ENCODE data around the gene RSAD1. TPM values are rescaled to one million over a fixed set of nuclear protein-coding genes. Genes with fewer than 3 reads are reported as not detected.

RSAD1 gene
- total and polyA plus RNA-seq, 10 of the 15 experiments (the other 5 are each of a cell fraction or from before 2014, with no cell fraction given), result 2.5 to 28.1 (median 22.6) TPM

DNA sequence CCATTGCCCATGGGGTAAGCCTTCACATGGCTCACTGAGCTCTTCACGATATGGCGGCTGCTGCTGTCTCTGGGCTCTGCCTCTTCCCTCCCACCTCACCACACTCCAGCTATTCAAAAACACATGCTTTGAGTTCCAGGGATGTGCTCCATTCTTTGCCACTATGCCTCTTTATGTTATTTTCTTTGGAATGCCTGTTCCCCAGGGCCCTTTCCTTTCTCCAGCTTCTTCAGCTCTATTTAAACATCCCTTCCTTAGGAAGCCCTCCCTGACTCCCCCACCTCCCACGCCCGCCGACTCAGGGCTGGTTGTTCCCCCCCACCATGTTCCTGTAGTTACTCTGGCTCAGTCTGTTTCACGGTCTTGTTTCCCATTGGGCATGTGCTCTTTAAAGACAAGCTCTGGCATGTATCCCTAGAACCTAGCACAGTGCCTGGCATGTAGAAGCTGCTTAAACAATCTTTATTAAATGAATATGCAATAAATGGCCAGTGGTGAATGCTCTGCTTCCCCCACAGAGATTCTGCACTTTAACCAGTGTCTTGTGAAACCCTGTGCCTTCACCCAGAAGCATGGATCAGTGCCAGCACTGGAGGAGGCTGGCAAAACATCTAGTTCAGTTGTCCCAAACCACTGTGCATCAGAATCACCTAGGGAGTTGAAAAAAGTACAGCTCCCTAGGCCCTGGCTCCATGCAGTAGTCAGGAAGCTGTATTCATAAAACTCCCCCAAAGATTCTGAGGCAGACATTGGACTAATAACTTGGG, 36.5 kb downstream of the RSAD1 start (continued):
- TF ChIP-seq ZNF592 (IDR thresholded peaks at IDR 0.05), result no peak
- TF ChIP-seq ATF7 (IDR thresholded peaks at IDR 0.05; ENCODE audit: low read depth), result no peak
- TF ChIP-seq, protein P1, sequence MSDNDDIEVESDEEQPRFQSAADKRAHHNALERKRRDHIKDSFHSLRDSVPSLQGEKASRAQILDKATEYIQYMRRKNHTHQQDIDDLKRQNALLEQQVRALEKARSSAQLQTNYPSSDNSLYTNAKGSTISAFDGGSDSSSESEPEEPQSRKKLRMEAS (IDR thresholded peaks at IDR 0.05; ENCODE audit: low read depth, low read length), result no peak
- TF ChIP-seq MYC (IDR thresholded peaks at IDR 0.05; ENCODE audit: insufficient read depth, insufficient read length, insufficient replicate concordance, low read length, severe bottlenecking), result no peak
- no peak for TF ChIP-seq FOS (IDR thresholded peaks at IDR 0.05; ENCODE audit: borderline replicate concordance, extremely low read depth, insufficient read length)

DNA sequence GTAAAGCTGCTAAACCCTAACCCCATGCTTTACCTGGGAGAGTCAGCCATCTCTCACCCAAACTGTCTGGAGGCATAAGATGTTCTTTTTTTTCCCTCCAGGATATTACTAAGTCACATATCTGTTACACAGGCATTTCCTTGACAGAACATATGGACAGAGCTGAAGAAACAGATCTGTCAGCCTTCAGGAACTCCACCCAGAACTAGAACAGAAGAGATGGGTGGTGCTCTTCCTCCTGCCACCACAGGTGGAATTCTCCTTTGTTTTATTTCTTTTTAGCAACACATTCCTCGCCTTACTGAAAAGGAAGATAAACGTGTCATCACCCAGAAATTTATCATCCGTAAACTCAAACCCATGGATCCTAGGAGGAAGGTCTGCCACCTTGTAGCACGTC, 38.4 kb downstream of the RSAD1 start:
- CTCF ChIA-PET, result no interaction called here
- Histone ChIP-seq H3K4me1 (ENCODE audit: control insufficient read depth, insufficient read depth, low read length) (no peaks in the 10 kb centered on the region), H4K20me1 (ENCODE audit: control insufficient read depth, insufficient read depth) (no peaks in the 10 kb centered on the region), H3K4me3 (no peak overlapping the region), H3K36me3 (ENCODE audit: control insufficient read depth in 2 of 2, insufficient read depth in 2 of 2, low read length in 1 of 2) (no peaks in the 10 kb centered on the region), H3K79me2 (ENCODE audit: control insufficient read depth, insufficient read depth, low read length) (no peaks in the 10 kb centered on the region), H3K9me3 (replicated peaks; ENCODE audit: control insufficient read depth, insufficient read depth, low read length) (no peaks in the 10 kb centered on the region), H3K27me3 (replicated peaks in 1 of 2; ENCODE audit: control insufficient read depth in 2 of 2, insufficient read depth in 2 of 2, low read length in 1 of 2) (no peaks in the 10 kb centered on the region), H3K9ac (ENCODE audit: control insufficient read depth, insufficient read depth, low read length) (no peak overlapping the region), H3K27ac (ENCODE audit: control insufficient read depth, insufficient read depth) (no peak overlapping the region), H3K4me2 (ENCODE audit: control insufficient read depth, insufficient read depth) (no peak overlapping the region), H2AFZ (ENCODE audit: control insufficient read depth, low read depth, low read length) (no peak overlapping the region)
- BruUV-seq (replicated peaks), result no TSS peak
- intact Hi-C loops (cut with micrococcal nuclease; ENCODE audit: unreplicated experiment), result no loop called here
- FAIRE-seq, result no peak
- RAD21 ChIA-PET (ENCODE audit: unreplicated experiment), result no interaction called here
- in situ Hi-C loops (cut with MboI), result no loop called here
- DNase-seq (ENCODE audit: low read depth, low spot score), result no peak
- 65% methylated on average over 4 of the region's 4 CpGs for WGBS (ENCODE audit: insufficient coverage, insufficient replicate concordance, low lambda C conversion rate, missing lambda C conversion rate)
- no peak for ATAC-seq
- SMC1A ChIA-PET (ENCODE audit: uncharacterized antibody, unreplicated experiment), result no interaction called here
- POLR2A ChIA-PET, result no interaction called here
- no peak for TF ChIP-seq WRNIP1 (IDR thresholded peaks at IDR 0.05; ENCODE audit: borderline replicate concordance, low read depth, low read length)
- no peak for TF ChIP-seq NBN (IDR thresholded peaks at IDR 0.05)
- no peak for TF ChIP-seq SRF (IDR thresholded peaks at IDR 0.05; ENCODE audit: low read depth in 2 of 2, low read length in 2 of 2)
- no peak for TF ChIP-seq NFYB (IDR thresholded peaks at IDR 0.05; ENCODE audit: insufficient read depth, low read depth, low read length)
- TF ChIP-seq, protein P2, sequence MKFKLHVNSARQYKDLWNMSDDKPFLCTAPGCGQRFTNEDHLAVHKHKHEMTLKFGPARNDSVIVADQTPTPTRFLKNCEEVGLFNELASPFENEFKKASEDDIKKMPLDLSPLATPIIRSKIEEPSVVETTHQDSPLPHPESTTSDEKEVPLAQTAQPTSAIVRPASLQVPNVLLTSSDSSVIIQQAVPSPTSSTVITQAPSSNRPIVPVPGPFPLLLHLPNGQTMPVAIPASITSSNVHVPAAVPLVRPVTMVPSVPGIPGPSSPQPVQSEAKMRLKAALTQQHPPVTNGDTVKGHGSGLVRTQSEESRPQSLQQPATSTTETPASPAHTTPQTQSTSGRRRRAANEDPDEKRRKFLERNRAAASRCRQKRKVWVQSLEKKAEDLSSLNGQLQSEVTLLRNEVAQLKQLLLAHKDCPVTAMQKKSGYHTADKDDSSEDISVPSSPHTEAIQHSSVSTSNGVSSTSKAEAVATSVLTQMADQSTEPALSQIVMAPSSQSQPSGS (IDR thresholded peaks at IDR 0.05; ENCODE audit: low read length), result no peak
- TF ChIP-seq SIN3A (IDR thresholded peaks at IDR 0.05; ENCODE audit: low read depth, low read length), result no peak
- TF ChIP-seq, protein P3, sequence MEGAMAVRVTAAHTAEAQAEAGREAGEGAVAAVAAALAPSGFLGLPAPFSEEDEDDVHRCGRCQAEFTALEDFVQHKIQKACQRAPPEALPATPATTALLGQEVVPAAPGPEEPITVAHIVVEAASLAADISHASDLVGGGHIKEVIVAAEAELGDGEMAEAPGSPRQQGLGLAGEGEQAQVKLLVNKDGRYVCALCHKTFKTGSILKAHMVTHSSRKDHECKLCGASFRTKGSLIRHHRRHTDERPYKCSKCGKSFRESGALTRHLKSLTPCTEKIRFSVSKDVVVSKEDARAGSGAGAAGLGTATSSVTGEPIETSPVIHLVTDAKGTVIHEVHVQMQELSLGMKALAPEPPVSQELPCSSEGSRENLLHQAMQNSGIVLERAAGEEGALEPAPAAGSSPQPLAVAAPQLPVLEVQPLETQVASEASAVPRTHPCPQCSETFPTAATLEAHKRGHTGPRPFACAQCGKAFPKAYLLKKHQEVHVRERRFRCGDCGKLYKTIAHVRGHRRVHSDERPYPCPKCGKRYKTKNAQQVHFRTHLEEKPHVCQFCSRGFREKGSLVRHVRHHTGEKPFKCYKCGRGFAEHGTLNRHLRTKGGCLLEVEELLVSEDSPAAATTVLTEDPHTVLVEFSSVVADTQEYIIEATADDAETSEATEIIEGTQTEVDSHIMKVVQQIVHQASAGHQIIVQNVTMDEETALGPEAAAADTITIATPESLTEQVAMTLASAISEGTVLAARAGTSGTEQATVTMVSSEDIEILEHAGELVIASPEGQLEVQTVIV (IDR thresholded peaks at IDR 0.05; ENCODE audit: borderline replicate concordance, partially characterized antibody), result no peak
- no peak for TF ChIP-seq FOS (IDR thresholded peaks at IDR 0.05; ENCODE audit: borderline replicate concordance, extremely low read depth, insufficient read length)
- TF ChIP-seq IKZF2 (IDR thresholded peaks at IDR 0.05), result no peak
- no peak for TF ChIP-seq SREBF1 (IDR thresholded peaks at IDR 0.05; ENCODE audit: low read length)

Data from GM12878 (cell line).